GM23338 (cell line): ENCODE data around the gene TTC12. TPM values are rescaled to one million over a fixed set of nuclear protein-coding genes. Genes with fewer than 3 reads are reported as not detected.

Experiments
- ATAC-seq: fragments of 200-7000 bp; cut with Tn5 transposase; 3 replicates; pipeline ENCODE4 v1.9.1; 2020
- DNase-seq: peaks from one replicate; pipeline ENCODE4 v3.0.0-alpha.2; 2015; ENCODE audit warnings: low spot score
- H2AFZ ChIP-seq: fragments of 200-600 bp; sonication (generic); 2 replicates; pipeline ENCODE4 v1.8.0; 2016; ENCODE audit warnings: antibody characterized with exemption, mild to moderate bottlenecking, moderate library complexity
- H3F3A ChIP-seq: fragments of 200-600 bp; sonication (generic); replicated peaks from 2 replicates; pipeline ENCODE4 v1.8.0; 2017; ENCODE audit warnings: antibody characterized with exemption, mixed run types, low read depth
- H3K27ac ChIP-seq: fragments of 200-600 bp; sonication (generic); 2 replicates; pipeline ENCODE4 v1.6.1; 2016; ENCODE audit warnings: low read depth
- H3K27me3 ChIP-seq: fragments of 200-600 bp; sonication (generic); 2 replicates; pipeline ENCODE4 v1.8.0; 2016; ENCODE audit warnings: mild to moderate bottlenecking, mixed run types, moderate library complexity; ENCODE audit not compliant: insufficient read depth
- H3K36me3 ChIP-seq: fragments of 200-600 bp; sonication (generic); 2 replicates; pipeline ENCODE4 v1.8.0; 2016; ENCODE audit warnings: mild to moderate bottlenecking; ENCODE audit not compliant: insufficient read depth
- H3K4me1 ChIP-seq: fragments of 200-600 bp; sonication (generic); 2 replicates; pipeline ENCODE4 v1.8.0; 2016; ENCODE audit warnings: mild to moderate bottlenecking, moderate library complexity; ENCODE audit not compliant: insufficient read depth
- H3K4me2 ChIP-seq: fragments of 200-600 bp; sonication (generic); 2 replicates; pipeline ENCODE4 v1.7.1; 2017; ENCODE audit warnings: mixed run types
- H3K4me3 ChIP-seq: fragments of 200-600 bp; sonication (generic); 2 replicates; pipeline ENCODE4 v1.6.1; 2016; ENCODE audit warnings: mixed run types
- H3K79me2 ChIP-seq: fragments of 200-600 bp; sonication (generic); replicated peaks from 2 replicates; pipeline ENCODE4 v1.8.0; 2017; ENCODE audit warnings: mild to moderate bottlenecking; ENCODE audit not compliant: insufficient read depth
- H3K9me2 ChIP-seq: fragments of 200-600 bp; sonication (generic); 2 replicates; pipeline ENCODE4 v1.8.0; 2017; ENCODE audit not compliant: insufficient read depth
- H4K20me1 ChIP-seq: fragments of 200-600 bp; sonication (generic); replicated peaks from 2 replicates; pipeline ENCODE4 v1.8.0; 2017; ENCODE audit warnings: mild to moderate bottlenecking; ENCODE audit not compliant: insufficient read depth
- H3K27ac Mint-ChIP-seq: 2 replicates; pipeline ENCODE4 v1.8.0; 2020; ENCODE audit warnings: inconsistent platforms, mild to moderate bottlenecking, moderate library complexity, mixed read lengths
- H3K27me3 Mint-ChIP-seq: 3 replicates; pipeline ENCODE4 v1.8.0; 2022; ENCODE audit warnings: low read depth, mild to moderate bottlenecking, moderate library complexity, mixed read lengths, inconsistent platforms; ENCODE audit not compliant: insufficient read depth, poor library complexity
- H3K36me3 Mint-ChIP-seq: 3 replicates; pipeline ENCODE4 v1.8.0; 2021; ENCODE audit warnings: low read depth, mild to moderate bottlenecking, inconsistent platforms, moderate library complexity, mixed read lengths
- H3K4me1 Mint-ChIP-seq: 3 replicates; pipeline ENCODE4 v1.8.0; 2020; ENCODE audit warnings: mild to moderate bottlenecking, inconsistent platforms, mixed read lengths
- H3K4me3 Mint-ChIP-seq: 3 replicates; pipeline ENCODE4 v1.8.0; 2021; ENCODE audit warnings: moderate library complexity, mild to moderate bottlenecking, inconsistent platforms, mixed read lengths
- H3K9me3 Mint-ChIP-seq: 3 replicates; pipeline ENCODE4 v1.8.0; 2020; ENCODE audit warnings: moderate library complexity, mild to moderate bottlenecking, inconsistent platforms, mixed read lengths
- CREB1 ChIP-seq: fragments of 250-450 bp; sonication (Bioruptor Pico); IDR thresholded peaks from 2 replicates; pipeline ENCODE4 v1.5.0; 2020; ENCODE audit warnings: low read depth, mild to moderate bottlenecking, moderate library complexity
- ETS1 ChIP-seq: IDR thresholded peaks from 2 replicates; pipeline ENCODE4 v1.6.1; 2016; ENCODE audit warnings: antibody characterized with exemption
- EZH2 ChIP-seq: fragments of 200-600 bp; sonication (generic); IDR thresholded peaks from one replicate; pipeline ENCODE4 v1.8.0; 2017; ENCODE audit warnings: antibody characterized with exemption, mild to moderate bottlenecking, low read depth; ENCODE audit not compliant: unreplicated experiment
- EZH2phosphoT487 ChIP-seq: fragments of 200-600 bp; sonication (generic); IDR thresholded peaks from one replicate; pipeline ENCODE4 v1.8.1; 2018; ENCODE audit warnings: antibody characterized with exemption; ENCODE audit not compliant: unreplicated experiment
- JUNB ChIP-seq: IDR thresholded peaks from one replicate; pipeline ENCODE4 v1.6.1; 2016; ENCODE audit warnings: antibody characterized with exemption; ENCODE audit not compliant: unreplicated experiment
- NANOG ChIP-seq: IDR thresholded peaks from 2 replicates; pipeline ENCODE4 v1.6.1; 2016; ENCODE audit warnings: antibody characterized with exemption, borderline replicate concordance
- STAT1 ChIP-seq: IDR thresholded peaks from one replicate; pipeline ENCODE4 v1.6.1; 2016; ENCODE audit warnings: antibody characterized with exemption; ENCODE audit not compliant: unreplicated experiment
- ZNF114 ChIP-seq: fragments of 250-450 bp; sonication (Bioruptor Pico); IDR thresholded peaks from 2 replicates; pipeline ENCODE4 v1.5.0; 2020; ENCODE audit warnings: mild to moderate bottlenecking, moderate library complexity
- ZNF331 ChIP-seq: fragments of 250-450 bp; sonication (Bioruptor Pico); IDR thresholded peaks from 2 replicates; pipeline ENCODE4 v1.5.0; 2020; ENCODE audit warnings: low read depth, mild to moderate bottlenecking, moderate library complexity
- polyA plus RNA-seq: library from polyadenylated mRNA; unstranded; fragments of >200 nt; fragmentation: Nextera tagmentation; extraction: Ambion mirVana; gene quantifications from 2 replicates; pipeline ENCODE4 v1.2.1, GENCODE V29; 2016
- total RNA-seq: library from RNA; depleted of rRNA; stranded (reverse); fragments of >200 nt; shearing (Covaris generic); gene quantifications from 2 replicates; pipeline ENCODE4 v1.2.3, GENCODE V29; 2014
- TF ChIP-seq, protein P1 (sequence below): fragments of 250-450 bp; sonication (Bioruptor Pico); IDR thresholded peaks from 2 replicates; pipeline ENCODE4 v1.5.0; 2020; ENCODE audit warnings: mild to moderate bottlenecking, moderate library complexity
- TF ChIP-seq, protein P2 (sequence below), 2 experiments: fragments of 200-600 bp in 1 of 2; sonication (generic) in 1 of 2; conservative IDR thresholded peaks; 2 replicates each; pipeline versions ENCODE4 v1.5.1 to v1.6.1; 2016 to 2017; ENCODE audit warnings: antibody characterized with exemption in 2 of 2, low read depth in 2 of 2, mild to moderate bottlenecking in 2 of 2, moderate library complexity in 1 of 2

Gene TTC12
- total and polyA plus RNA-seq, 2 experiments from 2014 or later, result 3.4 to 12.5 TPM

DNA sequence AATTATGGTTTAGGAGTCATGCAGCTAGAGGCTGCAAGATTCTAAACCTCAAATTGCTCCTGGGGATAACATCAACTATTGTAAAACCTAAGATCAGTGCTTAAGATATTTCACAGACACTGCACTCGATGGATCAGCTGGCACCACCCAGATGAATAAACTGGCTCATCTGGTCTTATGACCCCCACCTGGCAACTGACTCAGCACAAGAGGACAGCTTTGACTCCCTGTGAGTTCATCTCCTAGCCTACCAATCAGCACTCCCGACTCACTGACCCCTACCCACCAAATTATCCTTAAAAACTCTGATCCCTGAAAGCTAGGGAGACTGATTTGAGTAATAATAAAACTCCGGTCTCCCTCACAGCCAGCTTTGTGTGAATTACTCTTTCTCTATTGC, 782 bp upstream of the TTC12 start:
- H3K27me3 Mint-ChIP-seq, result peaks cover 8% of the 10 kb centered on the region
- no peaks in the 10 kb centered on the region for H3K79me2 ChIP-seq
- H3K36me3 ChIP-seq, result no peaks in the 10 kb centered on the region
- ATAC-seq (no peak), DNase-seq (no peak)
- no peaks in the 10 kb centered on the region for H3F3A ChIP-seq
- peaks cover 4% of the 10 kb centered on the region; the same call in 1 of the 3 replicates for H3K9me3 Mint-ChIP-seq
- peak overlapping the region; percentile 83 for H2AFZ ChIP-seq
- peaks cover 17% of the 10 kb centered on the region for H3K4me1 ChIP-seq
- H3K4me3 ChIP-seq, result peak overlapping the region; percentile 86
- peaks cover 19% of the 10 kb centered on the region for H3K4me1 Mint-ChIP-seq
- H4K20me1 ChIP-seq, result no peaks in the 10 kb centered on the region
- no peaks in the 10 kb centered on the region for H3K9me2 ChIP-seq
- peaks cover 4% of the 10 kb centered on the region; the same call in 1 of the 3 replicates for H3K36me3 Mint-ChIP-seq
- H3K27ac ChIP-seq, result no peak overlapping the region
- H3K27ac Mint-ChIP-seq, result no peak overlapping the region
- no peak for TF ChIP-seq ETS1
- peak overlapping the region; percentile 67 for H3K4me3 Mint-ChIP-seq
- H3K27me3 ChIP-seq, result 0 out of 2 replicates have a peak, but pooled peaks cover 6% of the 10 kb centered on the region
- peak overlapping the region; percentile 84 for H3K4me2 ChIP-seq

- DNase-seq (no peak), ATAC-seq (no peak)
- H3K4me3 Mint-ChIP-seq, result peak overlapping the region; percentile 67
- no peaks in the 10 kb centered on the region for H3K79me2 ChIP-seq
- H3K4me1 Mint-ChIP-seq, result peaks cover 19% of the 10 kb centered on the region
- peak overlapping the region; percentile 86 for H3K4me3 ChIP-seq
- H4K20me1 ChIP-seq, result no peaks in the 10 kb centered on the region
- H3K9me3 Mint-ChIP-seq, result peaks cover 4% of the 10 kb centered on the region; the same call in 1 of the 3 replicates
- H3K27ac Mint-ChIP-seq, result peak overlapping the region; percentile 51; the same call in 1 of the 2 replicates
- no peaks in the 10 kb centered on the region for H3K9me2 ChIP-seq
- H3F3A ChIP-seq, result no peaks in the 10 kb centered on the region
- peak overlapping the region; percentile 83 for H2AFZ ChIP-seq
- H3K36me3 ChIP-seq, result no peaks in the 10 kb centered on the region
- 0 out of 2 replicates have a peak, but pooled peaks cover 6% of the 10 kb centered on the region for H3K27me3 ChIP-seq
- H3K4me2 ChIP-seq, result peak overlapping the region; percentile 84
- peaks cover 8% of the 10 kb centered on the region for H3K27me3 Mint-ChIP-seq
- H3K27ac ChIP-seq, result no peak overlapping the region
- peaks cover 6% of the 10 kb centered on the region; the same call in 2 of the 3 replicates for H3K36me3 Mint-ChIP-seq
- H3K4me1 ChIP-seq, result peaks cover 17% of the 10 kb centered on the region
- TF ChIP-seq STAT1 (no peak), ZNF331 (CRISPR knock-in tag) (no peak), CREB1 (no peak), EZH2phosphoT487 (no peak), ETS1 (no peak), EZH2 (no peak), ZNF114 (CRISPR knock-in tag) (no peak), NANOG (no peak), JUNB (no peak)
- TF ChIP-seq, protein P1, sequence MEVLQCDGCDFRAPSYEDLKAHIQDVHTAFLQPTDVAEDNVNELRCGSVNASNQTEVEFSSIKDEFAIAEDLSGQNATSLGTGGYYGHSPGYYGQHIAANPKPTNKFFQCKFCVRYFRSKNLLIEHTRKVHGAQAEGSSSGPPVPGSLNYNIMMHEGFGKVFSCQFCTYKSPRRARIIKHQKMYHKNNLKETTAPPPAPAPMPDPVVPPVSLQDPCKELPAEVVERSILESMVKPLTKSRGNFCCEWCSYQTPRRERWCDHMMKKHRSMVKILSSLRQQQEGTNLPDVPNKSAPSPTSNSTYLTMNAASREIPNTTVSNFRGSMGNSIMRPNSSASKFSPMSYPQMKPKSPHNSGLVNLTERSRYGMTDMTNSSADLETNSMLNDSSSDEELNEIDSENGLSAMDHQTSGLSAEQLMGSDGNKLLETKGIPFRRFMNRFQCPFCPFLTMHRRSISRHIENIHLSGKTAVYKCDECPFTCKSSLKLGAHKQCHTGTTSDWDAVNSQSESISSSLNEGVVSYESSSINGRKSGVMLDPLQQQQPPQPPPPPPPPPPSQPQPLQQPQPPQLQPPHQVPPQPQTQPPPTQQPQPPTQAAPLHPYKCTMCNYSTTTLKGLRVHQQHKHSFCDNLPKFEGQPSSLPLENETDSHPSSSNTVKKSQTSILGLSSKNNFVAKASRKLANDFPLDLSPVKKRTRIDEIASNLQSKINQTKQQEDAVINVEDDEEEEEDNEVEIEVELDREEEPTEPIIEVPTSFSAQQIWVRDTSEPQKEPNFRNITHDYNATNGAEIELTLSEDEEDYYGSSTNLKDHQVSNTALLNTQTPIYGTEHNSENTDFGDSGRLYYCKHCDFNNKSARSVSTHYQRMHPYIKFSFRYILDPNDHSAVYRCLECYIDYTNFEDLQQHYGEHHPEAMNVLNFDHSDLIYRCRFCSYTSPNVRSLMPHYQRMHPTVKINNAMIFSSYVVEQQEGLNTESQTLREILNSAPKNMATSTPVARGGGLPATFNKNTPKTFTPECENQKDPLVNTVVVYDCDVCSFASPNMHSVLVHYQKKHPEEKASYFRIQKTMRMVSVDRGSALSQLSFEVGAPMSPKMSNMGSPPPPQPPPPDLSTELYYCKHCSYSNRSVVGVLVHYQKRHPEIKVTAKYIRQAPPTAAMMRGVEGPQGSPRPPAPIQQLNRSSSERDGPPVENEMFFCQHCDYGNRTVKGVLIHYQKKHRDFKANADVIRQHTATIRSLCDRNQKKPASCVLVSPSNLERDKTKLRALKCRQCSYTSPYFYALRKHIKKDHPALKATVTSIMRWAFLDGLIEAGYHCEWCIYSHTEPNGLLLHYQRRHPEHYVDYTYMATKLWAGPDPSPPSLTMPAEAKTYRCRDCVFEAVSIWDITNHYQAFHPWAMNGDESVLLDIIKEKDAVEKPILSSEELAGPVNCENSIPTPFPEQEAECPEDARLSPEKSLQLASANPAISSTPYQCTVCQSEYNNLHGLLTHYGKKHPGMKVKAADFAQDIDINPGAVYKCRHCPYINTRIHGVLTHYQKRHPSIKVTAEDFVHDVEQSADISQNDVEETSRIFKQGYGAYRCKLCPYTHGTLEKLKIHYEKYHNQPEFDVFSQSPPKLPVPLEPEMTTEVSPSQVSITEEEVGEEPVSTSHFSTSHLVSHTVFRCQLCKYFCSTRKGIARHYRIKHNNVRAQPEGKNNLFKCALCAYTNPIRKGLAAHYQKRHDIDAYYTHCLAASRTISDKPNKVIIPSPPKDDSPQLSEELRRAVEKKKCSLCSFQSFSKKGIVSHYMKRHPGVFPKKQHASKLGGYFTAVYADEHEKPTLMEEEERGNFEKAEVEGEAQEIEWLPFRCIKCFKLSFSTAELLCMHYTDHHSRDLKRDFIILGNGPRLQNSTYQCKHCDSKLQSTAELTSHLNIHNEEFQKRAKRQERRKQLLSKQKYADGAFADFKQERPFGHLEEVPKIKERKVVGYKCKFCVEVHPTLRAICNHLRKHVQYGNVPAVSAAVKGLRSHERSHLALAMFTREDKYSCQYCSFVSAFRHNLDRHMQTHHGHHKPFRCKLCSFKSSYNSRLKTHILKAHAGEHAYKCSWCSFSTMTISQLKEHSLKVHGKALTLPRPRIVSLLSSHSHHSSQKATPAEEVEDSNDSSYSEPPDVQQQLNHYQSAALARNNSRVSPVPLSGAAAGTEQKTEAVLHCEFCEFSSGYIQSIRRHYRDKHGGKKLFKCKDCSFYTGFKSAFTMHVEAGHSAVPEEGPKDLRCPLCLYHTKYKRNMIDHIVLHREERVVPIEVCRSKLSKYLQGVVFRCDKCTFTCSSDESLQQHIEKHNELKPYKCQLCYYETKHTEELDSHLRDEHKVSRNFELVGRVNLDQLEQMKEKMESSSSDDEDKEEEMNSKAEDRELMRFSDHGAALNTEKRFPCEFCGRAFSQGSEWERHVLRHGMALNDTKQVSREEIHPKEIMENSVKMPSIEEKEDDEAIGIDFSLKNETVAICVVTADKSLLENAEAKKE, result no peak
- TF ChIP-seq, protein P2, sequence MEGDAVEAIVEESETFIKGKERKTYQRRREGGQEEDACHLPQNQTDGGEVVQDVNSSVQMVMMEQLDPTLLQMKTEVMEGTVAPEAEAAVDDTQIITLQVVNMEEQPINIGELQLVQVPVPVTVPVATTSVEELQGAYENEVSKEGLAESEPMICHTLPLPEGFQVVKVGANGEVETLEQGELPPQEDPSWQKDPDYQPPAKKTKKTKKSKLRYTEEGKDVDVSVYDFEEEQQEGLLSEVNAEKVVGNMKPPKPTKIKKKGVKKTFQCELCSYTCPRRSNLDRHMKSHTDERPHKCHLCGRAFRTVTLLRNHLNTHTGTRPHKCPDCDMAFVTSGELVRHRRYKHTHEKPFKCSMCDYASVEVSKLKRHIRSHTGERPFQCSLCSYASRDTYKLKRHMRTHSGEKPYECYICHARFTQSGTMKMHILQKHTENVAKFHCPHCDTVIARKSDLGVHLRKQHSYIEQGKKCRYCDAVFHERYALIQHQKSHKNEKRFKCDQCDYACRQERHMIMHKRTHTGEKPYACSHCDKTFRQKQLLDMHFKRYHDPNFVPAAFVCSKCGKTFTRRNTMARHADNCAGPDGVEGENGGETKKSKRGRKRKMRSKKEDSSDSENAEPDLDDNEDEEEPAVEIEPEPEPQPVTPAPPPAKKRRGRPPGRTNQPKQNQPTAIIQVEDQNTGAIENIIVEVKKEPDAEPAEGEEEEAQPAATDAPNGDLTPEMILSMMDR (conservative IDR thresholded peaks at IDR 0.05; ENCODE audit: low read depth in 2 of 2), result no peak
Measured at GRCh38 chr11:113314065-113314388, 356 bp upstream of the TTC12 start.
